ENCODE data around the gene TMEM40.
"Not testable (repeated sequence)": the region's sequence is repeated elsewhere in the genome, so short reads cannot be mapped to it uniquely, and the experiment has no call there.

The TMEM40 gene

DNA sequence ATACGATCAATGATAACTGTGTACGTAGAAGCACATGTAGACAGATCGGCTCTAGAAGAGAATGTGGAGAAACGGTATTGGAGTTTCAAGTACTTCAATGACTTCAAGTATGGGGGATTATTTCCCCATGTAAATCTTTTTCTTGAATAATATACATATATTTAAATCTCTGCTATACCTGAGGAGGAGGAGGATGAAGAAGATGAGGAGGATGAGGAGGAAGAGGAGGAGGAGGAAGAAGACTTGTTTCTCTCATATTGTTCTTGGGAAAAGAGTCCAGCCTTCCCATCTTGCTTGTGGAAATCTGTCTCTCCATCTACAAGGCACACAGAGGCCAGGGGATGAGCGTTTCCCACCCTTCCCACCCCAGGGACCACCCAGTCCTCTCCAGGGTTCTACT, 10.6 kb downstream of the TMEM40 start:
- FAIRE-seq: no peak

- no peak for FAIRE-seq
These were observed 12.6 kb downstream of the TMEM40 start for GRCh38 chr3:12746419-12746818.

DNA sequence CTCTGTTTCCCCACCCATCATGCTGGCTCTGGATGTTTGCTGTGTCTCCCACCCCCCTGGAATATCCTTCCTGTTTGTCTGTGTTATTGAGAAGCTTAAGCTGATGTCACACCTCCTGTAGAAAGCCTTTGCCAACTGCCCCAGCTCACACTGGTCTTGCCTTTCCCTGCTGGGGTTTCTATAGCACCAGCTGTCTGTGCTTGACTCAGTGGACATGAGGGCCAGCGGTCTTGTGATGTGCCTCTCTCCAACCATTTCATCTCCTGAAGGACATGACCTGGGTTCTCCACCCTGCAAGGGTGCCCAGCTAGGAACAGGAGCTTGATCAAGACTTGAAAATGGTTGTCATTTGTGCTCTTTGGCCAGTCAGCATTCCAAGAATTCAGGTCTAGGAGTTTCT, 14.7 kb downstream of the TMEM40 start:
- FAIRE-seq: no peak

- no peak for FAIRE-seq
These were observed 15.5 kb downstream of the TMEM40 start for GRCh38 chr3:12743583-12743982.

- no peak for FAIRE-seq
These were observed 16.5 kb downstream of the TMEM40 start for GRCh38 chr3:12742330-12743107.

GRCh38 chr3:12741209-12741608, 17.9 kb downstream of the TMEM40 start:
- FAIRE-seq: no peak

DNA sequence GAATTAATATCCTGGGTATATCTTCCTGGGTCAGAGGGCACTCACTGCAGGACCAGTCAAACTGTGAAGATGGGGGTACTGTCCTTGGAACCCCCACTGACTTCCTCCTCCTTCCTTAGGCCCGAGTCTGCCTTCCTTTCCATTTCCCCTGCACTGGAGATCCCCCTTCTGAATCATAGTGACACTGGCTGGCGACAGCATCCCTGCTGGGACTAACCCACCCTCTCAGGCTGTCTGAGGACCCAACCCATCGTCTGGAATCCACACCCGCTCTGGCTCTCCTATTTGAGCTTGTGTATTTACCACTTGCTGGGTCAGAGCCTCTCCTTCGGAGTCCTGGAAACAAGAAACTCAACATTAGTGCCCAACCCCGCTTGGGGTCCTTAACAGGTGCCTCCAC, 21.2 kb downstream of the TMEM40 start:
- no peak for FAIRE-seq

DNA sequence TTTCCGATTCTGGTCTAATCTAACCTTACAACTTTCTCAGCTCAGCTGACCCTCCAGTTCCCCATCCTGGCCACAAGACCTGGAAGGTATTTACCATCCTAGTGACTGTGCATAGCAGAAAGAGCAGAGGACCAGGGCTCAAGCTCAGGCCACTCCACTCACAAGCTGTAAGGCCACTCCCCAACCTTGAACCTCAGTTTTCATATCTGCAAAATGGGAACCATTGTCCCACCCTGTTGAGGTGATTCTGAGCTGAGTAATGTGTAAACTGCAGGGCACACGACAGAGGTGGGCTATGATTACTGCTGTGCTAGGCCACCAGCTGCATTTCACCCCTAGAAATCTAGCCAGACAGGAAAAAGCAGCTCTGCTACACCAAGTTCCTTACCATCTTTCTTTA, 21.7 kb downstream of the TMEM40 start:
- no peak for FAIRE-seq

DNA sequence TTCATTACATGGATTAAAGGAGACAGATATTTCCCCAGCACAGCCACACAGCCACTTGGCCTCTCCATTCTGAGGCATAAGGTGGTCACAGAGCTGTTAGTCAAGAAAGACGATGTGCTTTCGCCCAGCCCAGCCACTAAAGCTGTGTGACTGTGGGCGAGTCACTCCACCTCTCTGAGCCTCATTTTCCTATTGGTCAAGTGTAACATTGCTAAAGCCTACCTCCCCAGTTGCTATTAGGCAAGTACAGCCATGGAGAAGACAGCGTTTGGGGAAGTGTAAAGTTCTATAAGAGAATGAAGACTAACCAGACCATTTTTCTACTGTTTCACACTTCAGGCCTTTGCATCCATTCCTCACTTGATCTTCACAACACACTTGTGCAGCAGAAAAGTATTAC, 24.1 kb downstream of the TMEM40 start:
- no peak for FAIRE-seq

GRCh38 chr3:12733566-12733965, 25.5 kb downstream of the TMEM40 start:
- no peak for FAIRE-seq

GRCh38 chr3:12730506-12731242, 28.4 kb downstream of the TMEM40 start:
- no peak for FAIRE-seq

DNA sequence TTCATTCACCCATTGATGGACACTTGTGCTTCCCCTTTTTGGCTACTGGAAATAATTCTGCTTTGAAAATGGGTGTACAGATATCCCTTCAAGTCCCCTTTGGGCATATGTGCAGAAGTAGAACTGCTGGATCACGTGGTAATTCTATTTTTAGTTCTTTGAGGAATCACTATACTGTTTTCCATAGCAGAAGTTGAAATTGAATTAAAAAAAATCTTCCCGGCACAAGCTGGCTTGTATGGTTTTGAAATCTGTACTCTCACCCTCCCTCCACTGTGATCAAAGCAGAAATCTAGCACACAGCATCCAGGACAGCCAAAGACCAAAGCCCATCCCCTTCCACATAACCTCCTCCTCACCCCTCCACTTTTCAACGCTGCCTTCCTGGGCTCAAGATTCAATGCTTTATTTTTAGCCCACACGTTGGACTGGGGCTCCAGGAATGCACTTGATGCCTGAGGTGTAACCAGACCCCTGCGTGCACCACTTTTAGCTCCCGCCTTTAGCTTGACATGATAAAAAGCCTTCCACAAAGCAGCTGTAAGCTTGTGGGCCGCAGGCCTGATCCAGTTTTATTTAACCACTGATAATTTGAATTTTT, 29.9 kb downstream of the TMEM40 start:
- FAIRE-seq: no peak

DNA sequence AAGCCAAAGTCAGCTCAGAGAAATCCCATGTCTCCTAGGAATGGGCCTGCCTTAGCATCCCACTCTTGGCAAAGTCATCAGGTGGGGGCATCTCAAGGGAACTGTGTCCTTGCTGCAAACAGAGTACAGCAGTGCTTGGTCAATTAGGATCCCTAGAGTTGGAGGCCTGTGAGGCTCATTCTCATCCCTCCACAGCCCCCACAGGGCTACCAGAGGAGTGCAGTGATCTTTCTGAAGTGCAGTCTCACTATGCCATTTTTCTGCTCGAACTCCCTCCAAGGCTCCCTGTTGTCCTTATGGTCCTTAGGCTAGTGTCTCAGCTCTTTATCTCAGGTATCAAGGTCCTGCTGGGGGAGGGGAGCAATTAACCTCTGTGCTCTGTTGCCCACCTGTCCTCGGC, 31.1 kb downstream of the TMEM40 start:
- FAIRE-seq: no peak

DNA sequence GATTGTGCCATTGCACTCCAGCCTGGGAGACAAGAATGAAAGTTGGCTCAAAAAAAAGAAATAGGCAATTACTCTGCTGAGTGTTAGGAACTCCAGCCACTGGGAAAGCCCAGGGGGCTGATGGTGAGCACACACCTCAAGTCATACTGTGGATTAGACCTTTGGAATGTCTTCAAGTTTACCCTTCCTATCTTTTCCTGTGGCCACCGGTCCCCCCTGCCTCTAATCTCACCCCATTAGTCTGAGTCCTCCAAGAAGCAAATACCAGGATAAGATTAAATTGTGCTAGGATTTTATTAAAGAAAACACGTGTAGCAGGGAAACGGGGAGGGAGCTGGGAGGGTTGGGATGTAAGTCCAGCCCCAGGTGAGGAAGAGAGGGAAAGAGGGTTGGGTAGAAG, 31.6 kb downstream of the TMEM40 start:
- FAIRE-seq: no peak

- FAIRE-seq: no peak
These were observed 33.6 kb downstream of the TMEM40 start for GRCh38 chr3:12725436-12725835.

- FAIRE-seq: no peak
These were observed 34.3 kb downstream of the TMEM40 start for GRCh38 chr3:12724794-12725193.

DNA sequence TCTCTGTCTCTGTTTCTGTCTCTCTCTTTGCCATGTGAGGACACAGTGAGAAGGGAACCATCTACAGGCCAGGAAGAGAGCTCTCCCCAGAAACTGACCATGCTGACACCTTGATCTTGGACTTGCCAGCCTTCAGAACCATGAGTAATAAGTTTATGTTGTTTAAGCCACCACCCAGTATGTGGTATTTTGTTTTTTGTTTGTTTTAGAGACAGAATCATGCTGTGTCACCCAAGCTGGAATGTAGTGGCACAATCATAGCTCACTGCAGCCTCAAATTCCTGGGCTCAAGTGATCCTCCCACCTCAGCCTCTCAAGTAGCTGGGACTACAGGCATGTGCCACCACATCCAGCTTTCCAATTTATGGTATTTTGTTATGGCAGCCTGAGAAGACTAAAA, 35.7 kb downstream of the TMEM40 start:
- FAIRE-seq: not testable (repeated sequence)

DNA sequence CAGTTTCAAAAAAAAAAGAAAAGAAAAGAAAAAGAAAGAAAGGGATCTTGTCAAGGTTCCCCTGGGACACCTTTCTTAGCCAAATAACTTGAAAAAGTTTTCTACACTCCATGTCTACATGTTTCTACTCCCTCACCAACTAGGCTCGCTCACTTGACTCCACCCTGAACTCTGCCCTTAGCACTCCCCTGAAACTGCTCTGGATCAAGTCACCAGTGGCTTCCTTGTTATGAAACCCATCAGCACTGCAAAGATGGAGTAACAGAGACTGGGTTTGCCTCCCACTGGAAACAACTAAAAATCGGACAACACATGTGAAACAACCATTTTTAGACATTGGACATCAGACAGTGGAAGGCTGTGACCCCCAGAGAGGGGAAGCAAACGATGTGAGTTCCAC, 36.8 kb downstream of the TMEM40 start:
- no peak for FAIRE-seq

GRCh38 chr3:12719984-12720898, 38.8 kb downstream of the TMEM40 start:
- peak; percentile 69 for FAIRE-seq

- FAIRE-seq: no peak
These were observed 39.5 kb downstream of the TMEM40 start for GRCh38 chr3:12719541-12719940.

DNA sequence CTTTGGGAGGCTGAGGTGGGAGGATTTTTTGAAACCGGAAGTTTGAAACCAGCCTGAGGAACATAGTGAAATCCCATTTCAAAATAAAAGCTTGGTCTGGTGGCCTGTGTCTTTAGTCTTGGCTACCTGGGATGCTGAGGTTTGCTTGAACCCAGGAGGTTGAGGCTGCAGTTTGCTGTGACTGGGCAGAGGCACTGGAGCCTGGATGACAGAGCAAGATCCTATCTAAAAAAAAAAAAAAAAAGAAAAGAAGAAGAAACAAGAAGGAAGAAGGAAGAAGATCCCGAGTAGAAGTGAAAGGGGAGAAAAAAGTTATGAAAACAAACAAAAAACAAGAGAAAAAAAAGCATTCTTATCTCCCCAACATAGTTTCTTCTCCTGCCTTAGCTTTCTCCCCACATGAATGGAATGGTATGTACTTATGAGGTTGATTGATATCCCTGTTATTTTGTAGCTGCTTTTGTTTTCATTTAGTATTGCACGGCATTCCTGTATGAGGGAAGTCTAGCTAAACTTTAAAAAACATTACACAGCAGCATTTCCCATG, 42.4 kb downstream of the TMEM40 start:
- FAIRE-seq: no peak

DNA sequence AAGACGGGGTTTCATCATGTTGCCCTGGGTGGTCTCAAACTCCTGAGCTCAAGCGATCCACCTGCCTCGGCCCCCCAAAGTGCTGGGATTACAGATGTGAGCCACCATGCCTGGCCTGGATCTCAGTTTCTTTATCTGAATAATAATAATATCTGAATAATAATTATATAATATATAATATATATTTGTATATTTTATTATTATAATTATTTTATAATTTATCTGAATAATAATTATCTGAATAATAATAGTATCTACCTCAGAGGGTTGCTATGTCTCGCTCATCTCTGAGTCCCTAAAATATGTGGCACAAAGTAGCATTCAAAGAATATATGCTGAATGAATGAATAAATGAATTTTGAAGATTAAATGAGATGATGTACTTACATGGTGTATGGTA, 44.8 kb downstream of the TMEM40 start:
- FAIRE-seq: no peak

- FAIRE-seq: no peak
These were observed 49.0 kb downstream of the TMEM40 start for GRCh38 chr3:12710062-12710461.

Data from TTC549 (cell line).